K562 (cell line): Measurements from ENCODE around the gene GAS2L2. TPM values are rescaled to one million over a fixed set of nuclear protein-coding genes. Genes with fewer than 3 reads are reported as not detected.

Source experiments
- ATAC-seq: fragments of 200-7000 bp; cut with Tn5 transposase; 3 replicates; pipeline ENCODE4 v1.9.1; 2020; ENCODE audit warnings: moderate library complexity
- Bru-seq: library from RNA; stranded (reverse); fragments of 400-500 nt; gene quantifications from one replicate; lab custom pipeline; 2021; lab: Mats Ljungman, UMichigan
- BruChase-seq, 2 experiments: library from RNA; stranded (reverse); fragments of 400-500 nt; gene quantifications; one replicate each; lab custom pipeline; 2021; lab: Mats Ljungman, UMichigan
- BruUV-seq: library from RNA; stranded (reverse); fragments of 400-500 nt; replicated peaks from 2 replicates; lab custom pipeline; 2021; lab: Mats Ljungman, UMichigan
- CTCF ChIA-PET: fragments of 300-600 bp; formaldehyde crosslinking; extraction: SDS; loops from one replicate; lab custom pipeline; 2021; ENCODE audit warnings: low intra/inter-chr PET ratio; lab: Yijun Ruan, JAX
- POLR2A ChIA-PET: fragments of 300-600, 350-650 bp; sonication (Branson Sonifier 250); formaldehyde crosslinking; extraction: SDS; loops from one replicate; lab custom pipeline; 2021; ENCODE audit warnings: antibody characterized with exemption, inconsistent platforms; lab: Yijun Ruan, JAX
- DNase-seq, 4 experiments: peaks; one replicate each; pipeline versions ENCODE4 v3.0.0 to v3.0.0-alpha.2; 2011 to 2018; ENCODE audit warnings: low spot score in 3 of 4, mixed read lengths in 3 of 4; ENCODE audit errors: extremely low read depth in 1 of 4
- FAIRE-seq: peaks from 2 replicates; lab custom pipeline; 2011; peaks lifted over from hg19 to GRCh38; lab: Jason Lieb, UNC
- H2AFZ ChIP-seq: 2 replicates; pipeline ENCODE4 v1.6.0; 2011; ENCODE audit warnings: low read depth, low read length, control low read depth, inconsistent platforms
- H3K27ac ChIP-seq: fragments of 200-600 bp; 3 replicates; pipeline ENCODE4 v1.8.0; 2011; ENCODE audit warnings: low read depth, mild to moderate bottlenecking, control low read depth, inconsistent platforms, low read length, moderate library complexity, mixed read lengths; ENCODE audit errors: extremely low read depth
- H3K27me3 ChIP-seq, 2 experiments: fragments of 300-600 bp in 1 of 2; 2 replicates in 1 of 2; 3 replicates in 1 of 2; pipeline versions ENCODE4 v1.6.0 to v1.8.0; 2011; ENCODE audit warnings: inconsistent platforms in 2 of 2, low read length in 2 of 2, mild to moderate bottlenecking in 1 of 2, mixed read lengths in 1 of 2, moderate library complexity in 1 of 2; ENCODE audit not compliant: control insufficient read depth in 2 of 2, insufficient read depth in 2 of 2
- H3K36me3 ChIP-seq: fragments of 300-600 bp; 3 replicates; pipeline ENCODE4 v1.8.0; 2011; ENCODE audit warnings: mild to moderate bottlenecking, low read length, inconsistent platforms; ENCODE audit not compliant: control insufficient read depth, insufficient read depth
- H3K4me1 ChIP-seq, 2 experiments: fragments of 200-600 bp in 1 of 2; replicated peaks in 1 of 2; 2 replicates in 1 of 2; 3 replicates in 1 of 2; pipeline versions ENCODE4 v1.5.1 to v1.8.0; 2011; ENCODE audit warnings: inconsistent platforms in 2 of 2, low read length in 2 of 2, mild to moderate bottlenecking in 1 of 2, mixed read lengths in 1 of 2, moderate library complexity in 1 of 2; ENCODE audit not compliant: control insufficient read depth in 2 of 2, insufficient read depth in 2 of 2
- H3K4me2 ChIP-seq: 2 replicates; pipeline ENCODE4 v1.6.1; 2011; ENCODE audit warnings: low read length, control low read depth, inconsistent platforms, mixed read lengths; ENCODE audit not compliant: insufficient read depth
- H3K4me3 ChIP-seq: fragments of 200-600 bp; sonication (generic), shearing (Covaris generic); 2 replicates; pipeline ENCODE4 v1.5.1; 2016; ENCODE audit warnings: control low read depth, inconsistent platforms
- H3K79me2 ChIP-seq: fragments of 200-600 bp; 3 replicates; pipeline ENCODE4 v1.8.0; 2011; ENCODE audit warnings: low read length, inconsistent platforms; ENCODE audit not compliant: control insufficient read depth, insufficient read depth
- H3K9ac ChIP-seq, 2 experiments: 2 replicates each; pipeline versions ENCODE4 v1.6.0 to v1.6.1; 2011; ENCODE audit warnings: low read depth in 2 of 2, low read length in 2 of 2, control low read depth in 1 of 2, inconsistent platforms in 1 of 2, mild to moderate bottlenecking in 1 of 2, mixed read lengths in 1 of 2; ENCODE audit not compliant: insufficient read depth in 1 of 2
- H3K9me1 ChIP-seq: one replicate; pipeline ENCODE4 v1.6.0; 2011; ENCODE audit warnings: inconsistent platforms, mild to moderate bottlenecking, low read length, moderate library complexity; ENCODE audit not compliant: control insufficient read depth, insufficient read depth
- H3K9me3 ChIP-seq: replicated peaks from 2 replicates; pipeline ENCODE4 v1.5.1; 2011; ENCODE audit warnings: low read depth, low read length, inconsistent platforms; ENCODE audit not compliant: control insufficient read depth, insufficient read depth
- H4K20me1 ChIP-seq: replicated peaks from 2 replicates; pipeline ENCODE4 v1.6.1; 2011; ENCODE audit warnings: low read length, inconsistent platforms, mixed read lengths; ENCODE audit not compliant: control insufficient read depth, insufficient read depth
- BCOR ChIP-seq: fragments of 450-650 bp; IDR thresholded peaks from 2 replicates; pipeline ENCODE4 v1.6.1; 2016
- BRD9 ChIP-seq: fragments of 450-650 bp; IDR thresholded peaks from 2 replicates; pipeline ENCODE4 v1.6.1; 2018; ENCODE audit warnings: low read depth; ENCODE audit not compliant: partially characterized antibody
- KDM1A ChIP-seq, 2 experiments: fragments of 450-650 bp; IDR thresholded peaks; 2 replicates each; pipeline ENCODE4 v1.6.1; 2016; ENCODE audit warnings: mild to moderate bottlenecking in 2 of 2
- KLF6 ChIP-seq: fragments of 250-450 bp; sonication (Bioruptor Pico); IDR thresholded peaks from 2 replicates; pipeline ENCODE4 v1.4.0; 2020; ENCODE audit warnings: mild to moderate bottlenecking, moderate library complexity, borderline replicate concordance
- RBM25 ChIP-seq: fragments of 200-400 bp; formaldehyde crosslinking; IDR thresholded peaks from 2 replicates; pipeline ENCODE4 v1.6.1; 2018; ENCODE audit warnings: low read length, low read depth, moderate library complexity; ENCODE audit not compliant: severe bottlenecking
- WGBS: fragments of 100-300 bp; shearing (Covaris generic); methylation state at CpG from one replicate; pipeline ENCODE4 v1.1.6; 2016; ENCODE audit warnings: low coverage, mixed read lengths; ENCODE audit not compliant: insufficient coverage; ENCODE audit errors: missing lambda C conversion rate; 5-methylcytosine and 5-hydroxymethylcytosine counted together
- in situ Hi-C: fragments of 300-500 bp; cut with MboI; formaldehyde crosslinking; loops from 4 replicates; pipeline ENCODE4 v1.15.0; 2018; ENCODE audit warnings: inconsistent platforms, mixed read lengths
- intact Hi-C: fragments of 100-400 bp; cut with micrococcal nuclease; formaldehyde crosslinking; loops from 2 replicates; pipeline ENCODE4 v1.14.2; 2022
- long read RNA-seq, 3 experiments: library from polyadenylated mRNA in 2 of 3; library from RNA in 1 of 3; unstranded in 2 of 3; stranded (forward) in 1 of 3; transcript quantifications; one replicate each; pipeline ENCODE4 v2.0.0, GENCODE V29; 2019 to 2022
- polyA minus RNA-seq, 3 experiments: library from RNA; depleted of rRNA, polyadenylated mRNA; stranded (reverse); fragments of >200 nt; gene quantifications; 2 replicates each; pipeline ENCODE4 v1.2.3, GENCODE V29; 2011
- polyA plus RNA-seq, 8 experiments: library from polyadenylated mRNA; depleted of rRNA in 4 of 8; stranded (reverse) in 5 of 8; unstranded in 3 of 8; fragments of >200 nt; fragmentation: Nextera tagmentation in 2 of 8; fragmentation: Illumina TruSeq in 1 of 8; extraction: Ambion mirVana in 2 of 8; extraction: Trizol in 1 of 8; gene quantifications; 2 replicates each; pipeline versions ENCODE4 v1.2.1 to v1.2.3, GENCODE V29; 2011 to 2014; ENCODE audit warnings: inconsistent platforms in 1 of 8, missing spikeins in 1 of 8
- total RNA-seq, 7 experiments: library from RNA; depleted of rRNA in 6 of 7; stranded (reverse); fragments of >200 nt in 6 of 7; fragmentation: Illumina TruSeq in 2 of 7; extraction: Trizol in 2 of 7; gene quantifications; 2 replicates each; pipeline versions ENCODE4 v1.2.1 to v1.2.3, GENCODE V29; 2011 to 2021; ENCODE audit warnings: low replicate concordance in 1 of 7

Gene GAS2L2
- 0.09 TPM in 1 of 2 replicates, not detected in the other for total RNA-seq (2011; cell fraction: chromatin; rRNA removed; ENCODE audit: low replicate concordance)
- total RNA-seq (2011; cell fraction: nucleolus; rRNA removed), result not detected in 2 replicates
- not detected in 2 replicates for total RNA-seq (2011; cell fraction: nucleoplasm; rRNA removed)
- total RNA-seq (2014; rRNA removed), result not detected in 2 replicates
- not detected in 2 replicates for total RNA-seq (2014; rRNA removed; fragmentation: Illumina TruSeq; extraction: Trizol)
- total RNA-seq (2015; rRNA removed; fragmentation: Illumina TruSeq; extraction: Trizol), result not detected in 2 replicates
- not detected in 2 replicates for total RNA-seq (2021)
- not detected in 2 replicates for polyA plus RNA-seq (2011; rRNA removed)
- polyA plus RNA-seq (2011; cell fraction: cytosol; rRNA removed), result 0.01 TPM in 1 of 2 replicates, not detected in the other
- polyA plus RNA-seq (2011; cell fraction: nucleus; rRNA removed), result 0.03 and 0.10 TPM in 2 replicates
- 0.03 TPM in 1 of 2 replicates, not detected in the other for polyA plus RNA-seq (2012)
- polyA plus RNA-seq (2014; fragmentation: Illumina TruSeq; extraction: Trizol), result not detected in 2 replicates
- not detected for polyA plus RNA-seq (2014; fragmentation: Nextera tagmentation; extraction: Ambion mirVana)
- polyA plus RNA-seq (2014; rRNA removed), result not detected in 2 replicates
- not detected in 2 replicates for polyA minus RNA-seq (2011; rRNA and poly(A)+ RNA removed)
- not detected in 2 replicates for polyA minus RNA-seq (2011; cell fraction: cytosol; rRNA and poly(A)+ RNA removed)
- not detected in 2 replicates for polyA minus RNA-seq (2011; cell fraction: nucleus; rRNA and poly(A)+ RNA removed)
- percentile 10 among the genes with signal in this experiment for Bru-seq, nascent RNA
- BruChase-seq, experiment 1, labeled RNA remaining after a 2-hour chase, result not detected
- percentile 10 among the genes with signal in this experiment for BruChase-seq, experiment 2, labeled RNA remaining after a 6-hour chase
- long read RNA-seq, experiment 1, result 0 reads
- long read RNA-seq, experiment 2, result 0 reads
- long read RNA-seq, experiment 3, result 0 reads

DNA sequence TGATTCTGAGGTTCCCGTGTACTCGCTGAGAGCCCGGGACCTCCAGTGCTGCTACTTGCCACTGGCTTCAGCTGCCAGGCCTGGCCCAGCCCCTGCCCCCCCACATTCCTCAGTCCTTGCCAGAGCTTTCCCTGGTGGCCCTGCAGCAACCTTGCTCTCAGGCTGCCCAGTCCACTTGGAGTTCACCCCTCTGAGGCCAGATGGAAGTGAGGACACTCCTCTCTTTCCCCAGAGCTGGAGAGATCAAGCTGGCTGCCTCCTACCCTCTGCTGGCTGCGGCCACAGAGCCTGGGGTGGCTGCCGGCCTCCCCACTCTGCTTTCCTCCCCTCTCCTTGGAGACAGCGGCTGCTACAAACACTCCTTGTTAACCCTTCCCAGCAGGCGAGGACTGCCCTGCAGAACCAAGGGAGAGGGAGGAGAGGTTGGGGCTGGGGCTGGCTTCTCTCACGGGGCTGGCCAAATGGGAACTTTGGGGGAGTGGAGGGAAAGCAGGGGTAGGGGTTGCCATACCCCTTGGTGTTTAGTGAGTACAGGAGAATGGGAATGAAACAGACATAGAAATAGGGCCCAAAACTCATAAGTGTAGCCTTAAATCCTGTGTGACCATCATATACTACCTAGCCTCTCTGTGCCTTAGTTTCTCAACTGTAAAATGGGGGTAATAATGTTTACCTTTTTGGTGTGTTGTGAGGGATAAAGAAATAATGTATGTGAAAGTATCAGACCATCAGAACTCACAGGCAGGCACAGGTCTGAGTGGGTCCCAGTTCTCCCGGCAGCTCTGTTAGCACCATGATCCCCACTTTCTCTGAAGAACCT is at the start of gene GAS2L2:
Gene GAS2L2, minus strand, starts transcription at position 295 of the 820 bp plus-strand sequence. CDS start 389 bp downstream, outside the sequence.
- H3K9me1 ChIP-seq, result no peaks in the 10 kb centered on the region
- DNase-seq (no peak), ATAC-seq (peak; percentile 26; the same call in 2 of the 3 replicates), FAIRE-seq (no peak)
- no peaks in the 10 kb centered on the region for H3K79me2 ChIP-seq
- H3K4me2 ChIP-seq, result no peak within 1 kb of the TSS
- ChIA-PET POLR2A (no interaction called here), CTCF (no interaction called here)
- in situ Hi-C loops (loop anchor here (10.0 kb wide), 1 partner anchor 588 kb away; no protein-coding TSS in a partner anchor), intact Hi-C loops (no loop called here)
- no peak within 1 kb of the TSS for H3K4me3 ChIP-seq
- no peaks in the 10 kb centered on the region for H3K9me3 ChIP-seq
- H2AFZ ChIP-seq, result no peak within 1 kb of the TSS
- no peak within 1 kb of the TSS for H3K27ac ChIP-seq
- BruUV-seq, result no TSS peak
- TF ChIP-seq RBM25 (peak; percentile 62), BRD9 (no peak), BCOR (peak; percentile 59; the same call in 1 of the 2 replicates), KLF6 (CRISPR knock-in tag) (no peak), KDM1A (IDR thresholded peaks at IDR 0.05) (0 out of 4 replicates have a peak, but pooled peaks of 1 of the 2 experiments have one; percentile 19)
- H3K9ac ChIP-seq, result peak within 1 kb of the TSS in 1 of 2 experiments; percentile 10; a peak in 1 of 4 replicates
- H3K36me3 ChIP-seq, result no peaks in the 10 kb centered on the region
- 10% methylated on average over 7 of the region's 9 CpGs for WGBS
- no peaks in the 10 kb centered on the region for H4K20me1 ChIP-seq
- H3K27me3 ChIP-seq, result peaks cover 7 to 44% of the 10 kb centered on the region in 2 experiments; a peak in 3 of 5 replicates
- H3K4me1 ChIP-seq, result peaks cover 11 to 21% of the 10 kb centered on the region in 2 experiments; a peak in 4 of 5 replicates
